Transverse colon (tissue), 3 donors: Measurements from ENCODE around the gene PLCG2.

Source experiments
- CTCF ChIP-seq, 5 experiments: fragments of 200-600 bp in 3 of 5; fragments of 450-650 bp in 2 of 5; sonication (generic) in 3 of 5; IDR thresholded peaks; 1 replicate in 2 of 5; 2 replicates in 3 of 5; pipeline ENCODE4 v1.5.1; 2016 to 2017; ENCODE audit warnings: antibody characterized with exemption in 5 of 5, inconsistent platforms in 3 of 5, mild to moderate bottlenecking in 2 of 5, moderate library complexity in 1 of 5
- EP300 ChIP-seq: sonication (generic); formaldehyde crosslinking; IDR thresholded peaks from one replicate; pipeline ENCODE4 v1.6.1; 2017; ENCODE audit warnings: antibody characterized with exemption, low read depth
- POLR2A ChIP-seq: fragments of 450-650 bp; IDR thresholded peaks from one replicate; pipeline ENCODE4 v1.6.1; 2016; ENCODE audit warnings: antibody characterized with exemption, mild to moderate bottlenecking, moderate library complexity

- TF ChIP-seq POLR2A (no peak), CTCF (IDR thresholded peaks at IDR 0.05) (no peak), EP300 (no peak)
Measured at GRCh38 chr16:81733295-81733694, 45.8 kb upstream of the PLCG2 start.
